ENCODE results near the gene NAGLU.
"Not testable (repeated sequence)": the region's sequence is repeated elsewhere in the genome, so short reads cannot be mapped to it uniquely, and the experiment has no call there.

NAGLU gene

GRCh38 chr17:42521666-42522262 lies 14.3 kb upstream of the NAGLU start:
- DNase-seq = no peak

- no peak for DNase-seq
Observed at GRCh38 chr17:42522263-42522790, 13.7 kb upstream of the NAGLU start.

GRCh38 chr17:42522798-42523278 lies 13.2 kb upstream of the NAGLU start:
- DNase-seq = no peak

GRCh38 chr17:42525221-42525620 lies 10.8 kb upstream of the NAGLU start:
- DNase-seq = no peak

GRCh38 chr17:42526031-42526444 lies 10.0 kb upstream of the NAGLU start:
- DNase-seq = no peak

- DNase-seq = no peak
Observed at GRCh38 chr17:42527932-42528331, 8.1 kb upstream of the NAGLU start.

- DNase-seq = no peak
Observed at GRCh38 chr17:42529061-42529460, 7.0 kb upstream of the NAGLU start.

GRCh38 chr17:42530952-42531454 lies 5.0 kb upstream of the NAGLU start:
- DNase-seq = no peak

- peak; percentile 61 for DNase-seq
Observed at GRCh38 chr17:42531455-42532354, 4.3 kb upstream of the NAGLU start.

- no peak for DNase-seq
Observed at GRCh38 chr17:42535155-42536047, 640 bp upstream of the NAGLU start.

GRCh38 chr17:42536372-42537155 lies 523 bp downstream of the NAGLU start:
- peak; percentile 75 for DNase-seq

GRCh38 chr17:42537156-42537805 lies 1.2 kb downstream of the NAGLU start:
- no peak for DNase-seq

GRCh38 chr17:42537826-42538451 lies 1.9 kb downstream of the NAGLU start:
- no peak for DNase-seq

GRCh38 chr17:42538482-42538881 lies 2.4 kb downstream of the NAGLU start:
- no peak for DNase-seq

GRCh38 chr17:42540558-42540957 lies 4.5 kb downstream of the NAGLU start:
- not testable (repeated sequence) for DNase-seq

- DNase-seq = peak; percentile 37
Observed at GRCh38 chr17:42541041-42541833, 5.2 kb downstream of the NAGLU start.

- no peak for DNase-seq
Observed at GRCh38 chr17:42543190-42544079, 7.4 kb downstream of the NAGLU start.

- no peak for DNase-seq
Observed at GRCh38 chr17:42544874-42545283, 8.8 kb downstream of the NAGLU start.
